CD4-positive, alpha-beta T cell (primary cell): ENCODE measurements around the gene STX7. TPM values are rescaled to one million over a fixed set of nuclear protein-coding genes. Genes with fewer than 3 reads are reported as not detected.

ENCODE experiments used
- ATAC-seq: fragments of 200-7000 bp; cut with Tn5 transposase; one replicate; pipeline ENCODE4 v1.10.0; 2022; ENCODE audit warnings: mild to moderate bottlenecking; ENCODE audit not compliant: poor library complexity
- CTCF ChIA-PET: fragments of 350-600 bp; sonication (Branson Sonifier 250); formaldehyde crosslinking; loops from one replicate; lab custom pipeline; 2021; ENCODE audit warnings: antibody characterized with exemption, inconsistent platforms; lab: Charles Lee
- POLR2A ChIA-PET: fragments of 350-600 bp; sonication (Branson Sonifier 250); formaldehyde crosslinking; loops from one replicate; lab custom pipeline; 2021; ENCODE audit warnings: antibody characterized with exemption, inconsistent platforms; lab: Charles Lee
- DNase-seq, 14 experiments: peaks; one replicate each; pipeline ENCODE4 v3.0.0-alpha.2; 2013 to 2020; ENCODE audit warnings: mixed read lengths in 2 of 14
- H3K27ac ChIP-seq, 2 donors: one replicate each; pipeline versions ENCODE4 v1.5.1 to v1.7.0; 2013; ENCODE audit warnings: low read length in 2 of 2, low read depth in 1 of 2, mild to moderate bottlenecking in 1 of 2
- H3K27me3 ChIP-seq, 2 experiments: 1 replicate in 1 of 2; 2 replicates in 1 of 2; pipeline versions ENCODE4 v1.6.1 to v1.7.0; 2013; ENCODE audit warnings: low read length in 2 of 2, control low read depth in 1 of 2, mild to moderate bottlenecking in 1 of 2, moderate library complexity in 1 of 2; ENCODE audit not compliant: insufficient read depth in 2 of 2, control insufficient read depth in 1 of 2
- H3K36me3 ChIP-seq: one replicate; pipeline ENCODE4 v1.6.1; 2013; ENCODE audit warnings: low read length, control low read depth; ENCODE audit not compliant: insufficient read depth
- H3K4me1 ChIP-seq: one replicate; pipeline ENCODE4 v1.6.1; 2013; ENCODE audit warnings: low read length, control low read depth; ENCODE audit not compliant: insufficient read depth
- H3K4me3 ChIP-seq: one replicate; pipeline ENCODE4 v1.5.1; 2013; ENCODE audit warnings: mild to moderate bottlenecking, low read length, moderate library complexity
- H3K9me3 ChIP-seq, 2 experiments: 1 replicate in 1 of 2; 2 replicates in 1 of 2; pipeline versions ENCODE4 v1.6.1 to v1.7.0; 2013; ENCODE audit warnings: low read length in 2 of 2, mild to moderate bottlenecking in 2 of 2, control low read depth in 1 of 2, moderate library complexity in 1 of 2; ENCODE audit not compliant: control insufficient read depth in 1 of 2, insufficient read depth in 1 of 2
- H3K27ac Mint-ChIP-seq: one replicate; pipeline ENCODE4 v1.8.0; 2020; ENCODE audit warnings: mixed read lengths
- H3K27me3 Mint-ChIP-seq: one replicate; pipeline ENCODE4 v1.8.0; 2021; ENCODE audit warnings: mixed read lengths
- H3K36me3 Mint-ChIP-seq: one replicate; pipeline ENCODE4 v1.8.0; 2021; ENCODE audit warnings: low read depth, mixed read lengths
- H3K4me1 Mint-ChIP-seq: one replicate; pipeline ENCODE4 v1.8.0; 2021; ENCODE audit warnings: low read depth, mixed read lengths
- H3K4me3 Mint-ChIP-seq: one replicate; pipeline ENCODE4 v1.8.0; 2020; ENCODE audit warnings: mild to moderate bottlenecking, mixed read lengths
- H3K9me3 Mint-ChIP-seq: one replicate; pipeline ENCODE4 v1.8.0; 2020; ENCODE audit warnings: mixed read lengths
- intact Hi-C, 2 experiments: fragments of 100-400 bp; cut with DNase I in 1 of 2; cut with micrococcal nuclease in 1 of 2; formaldehyde crosslinking; loops; one replicate each; pipeline versions ENCODE4 v1.15.1 to v1.9.0; 2023 to 2025; cut with DNase I, micrococcal nuclease
- total RNA-seq, 174 experiments: library from RNA in 2 of 174; stranded (reverse) in 2 of 174; gene quantifications; one replicate each; pipeline ENCODE4 v1.2.3 and lab custom pipeline; 2021 to 2026
- TF ChIP-seq, protein P1 (sequence below): fragments of 200-600 bp; IDR thresholded peaks from one replicate; pipeline ENCODE4 v1.8.0; 2022; ENCODE audit warnings: antibody characterized with exemption, mild to moderate bottlenecking

STX7 gene
- total RNA-seq, 2 experiments from 2014 or later, result 4.3 to 5.9 TPM

- no peak overlapping the region for H3K27ac Mint-ChIP-seq
- H3K36me3 ChIP-seq, result no peaks in the 10 kb centered on the region
- ATAC-seq (no peak), DNase-seq (peak in 1 of 14 experiments; percentile 14)
- intact Hi-C loops, result no loop called here
- no peak overlapping the region for H3K4me3 ChIP-seq
- peaks cover 6% of the 10 kb centered on the region for H3K9me3 Mint-ChIP-seq
- H3K4me1 Mint-ChIP-seq, result peaks cover 38% of the 10 kb centered on the region
- peaks cover 9% of the 10 kb centered on the region for H3K4me1 ChIP-seq
- ChIA-PET CTCF (no interaction called here), POLR2A (no interaction called here)
- no peak overlapping the region for H3K4me3 Mint-ChIP-seq
- H3K27me3 Mint-ChIP-seq, result no peaks in the 10 kb centered on the region
- TF ChIP-seq, protein P1, sequence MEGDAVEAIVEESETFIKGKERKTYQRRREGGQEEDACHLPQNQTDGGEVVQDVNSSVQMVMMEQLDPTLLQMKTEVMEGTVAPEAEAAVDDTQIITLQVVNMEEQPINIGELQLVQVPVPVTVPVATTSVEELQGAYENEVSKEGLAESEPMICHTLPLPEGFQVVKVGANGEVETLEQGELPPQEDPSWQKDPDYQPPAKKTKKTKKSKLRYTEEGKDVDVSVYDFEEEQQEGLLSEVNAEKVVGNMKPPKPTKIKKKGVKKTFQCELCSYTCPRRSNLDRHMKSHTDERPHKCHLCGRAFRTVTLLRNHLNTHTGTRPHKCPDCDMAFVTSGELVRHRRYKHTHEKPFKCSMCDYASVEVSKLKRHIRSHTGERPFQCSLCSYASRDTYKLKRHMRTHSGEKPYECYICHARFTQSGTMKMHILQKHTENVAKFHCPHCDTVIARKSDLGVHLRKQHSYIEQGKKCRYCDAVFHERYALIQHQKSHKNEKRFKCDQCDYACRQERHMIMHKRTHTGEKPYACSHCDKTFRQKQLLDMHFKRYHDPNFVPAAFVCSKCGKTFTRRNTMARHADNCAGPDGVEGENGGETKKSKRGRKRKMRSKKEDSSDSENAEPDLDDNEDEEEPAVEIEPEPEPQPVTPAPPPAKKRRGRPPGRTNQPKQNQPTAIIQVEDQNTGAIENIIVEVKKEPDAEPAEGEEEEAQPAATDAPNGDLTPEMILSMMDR, result no peak
- H3K9me3 ChIP-seq, result no peaks in the 10 kb centered on the region
- no peak overlapping the region for H3K27ac ChIP-seq
- H3K36me3 Mint-ChIP-seq, result peaks cover 31% of the 10 kb centered on the region
- H3K27me3 ChIP-seq, result no peaks in the 10 kb centered on the region
These were observed 21.6 kb downstream of the STX7 start for GRCh38 chr6:132491303-132491702.

GRCh38 chr6:132490478-132491204 is 22.3 kb downstream of the STX7 start:
- no peak overlapping the region for H3K4me3 Mint-ChIP-seq
- H3K4me1 Mint-ChIP-seq, result peaks cover 32% of the 10 kb centered on the region
- Histone ChIP-seq H3K9me3 (no peaks in the 10 kb centered on the region), H3K27me3 (no peaks in the 10 kb centered on the region), H3K4me3 (no peak overlapping the region), H3K27ac (no peak overlapping the region), H3K36me3 (no peaks in the 10 kb centered on the region), H3K4me1 (peaks cover 9% of the 10 kb centered on the region)
- peaks cover 27% of the 10 kb centered on the region for H3K36me3 Mint-ChIP-seq
- TF ChIP-seq, protein P1, result no peak
- H3K27ac Mint-ChIP-seq, result no peak overlapping the region
- ATAC-seq (no peak), DNase-seq (no peak)
- ChIA-PET POLR2A (interaction anchor here (1.0 kb wide), 1 partner anchor 22 kb away, joined by 6 read pairs; the partner anchor contains the start of gene STX7), CTCF (no interaction called here)
- peaks cover 6% of the 10 kb centered on the region for H3K9me3 Mint-ChIP-seq
- intact Hi-C loops, result no loop called here
- H3K27me3 Mint-ChIP-seq, result no peaks in the 10 kb centered on the region

GRCh38 chr6:132490024-132490423 is 22.9 kb downstream of the STX7 start:
- peaks cover 6% of the 10 kb centered on the region for H3K9me3 Mint-ChIP-seq
- DNase-seq (peak in 2 of 14 experiments; percentile 28 to 42), ATAC-seq (no peak)
- peaks cover 9% of the 10 kb centered on the region for H3K4me1 ChIP-seq
- CTCF ChIA-PET, result interaction anchor here (2.8 kb wide), 1 partner anchor 210 kb away, joined by 19 read pairs; no protein-coding TSS in a partner anchor
- no peak overlapping the region for H3K4me3 ChIP-seq
- no peak overlapping the region for H3K27ac ChIP-seq
- H3K4me3 Mint-ChIP-seq, result no peak overlapping the region
- H3K27me3 Mint-ChIP-seq, result no peaks in the 10 kb centered on the region
- no peaks in the 10 kb centered on the region for H3K36me3 ChIP-seq
- peaks cover 20% of the 10 kb centered on the region for H3K36me3 Mint-ChIP-seq
- intact Hi-C loops, result no loop called here
- H3K9me3 ChIP-seq, result no peaks in the 10 kb centered on the region
- POLR2A ChIA-PET, result interaction anchor here (1.0 kb wide), 1 partner anchor 23 kb away, joined by 6 read pairs; the partner anchor contains the start of gene STX7
- peaks cover 26% of the 10 kb centered on the region for H3K4me1 Mint-ChIP-seq
- no peaks in the 10 kb centered on the region for H3K27me3 ChIP-seq
- TF ChIP-seq, protein P1, result no peak
- no peak overlapping the region for H3K27ac Mint-ChIP-seq
